ENCODE data around the gene PRICKLE2.

Gene PRICKLE2

GRCh38 chr3:64082961-64083541, 142.2 kb downstream of the PRICKLE2 start:
- Histone ChIP-seq H3K36me3 (ENCODE audit: low read depth) (no peaks in the 10 kb centered on the region), H3K4me3 (ENCODE audit: severe bottlenecking) (no peak overlapping the region), H3K4me1 (ENCODE audit: insufficient read depth, poor library complexity, severe bottlenecking) (peaks cover 6% of the 10 kb centered on the region), H3K27ac (ENCODE audit: poor library complexity, severe bottlenecking) (peak overlapping the region; percentile 85), H3K9me3 (ENCODE audit: severe bottlenecking) (no peaks in the 10 kb centered on the region), H3K27me3 (ENCODE audit: insufficient read depth, poor library complexity, severe bottlenecking) (no peaks in the 10 kb centered on the region)
- DNase-seq (ENCODE audit: low spot score) (no peak), ATAC-seq (ENCODE audit: low read depth) (no peak)
- TF ChIP-seq CTCF (IDR thresholded peaks at IDR 0.05; ENCODE audit: poor library complexity, severe bottlenecking) = no peak

- no peak overlapping the region for H3K4me3 ChIP-seq (ENCODE audit: severe bottlenecking)
- no peak for TF ChIP-seq CTCF (IDR thresholded peaks at IDR 0.05; ENCODE audit: poor library complexity, severe bottlenecking)
- peaks cover 6% of the 10 kb centered on the region for H3K4me1 ChIP-seq (ENCODE audit: insufficient read depth, poor library complexity, severe bottlenecking)
- H3K36me3 ChIP-seq (ENCODE audit: low read depth) = no peaks in the 10 kb centered on the region
- H3K9me3 ChIP-seq (ENCODE audit: severe bottlenecking) = no peaks in the 10 kb centered on the region
- H3K27me3 ChIP-seq (ENCODE audit: insufficient read depth, poor library complexity, severe bottlenecking) = no peaks in the 10 kb centered on the region
- ATAC-seq (ENCODE audit: low read depth) (no peak), DNase-seq (ENCODE audit: low spot score) (no peak)
- H3K27ac ChIP-seq (ENCODE audit: poor library complexity, severe bottlenecking) = no peak overlapping the region
Measured at GRCh38 chr3:64082411-64082810, 142.9 kb downstream of the PRICKLE2 start.

GRCh38 chr3:64081235-64081630, 144.0 kb downstream of the PRICKLE2 start:
- no peak overlapping the region for H3K27ac ChIP-seq (ENCODE audit: poor library complexity, severe bottlenecking)
- ATAC-seq (ENCODE audit: low read depth) (no peak), DNase-seq (ENCODE audit: low spot score) (no peak)
- no peaks in the 10 kb centered on the region for H3K9me3 ChIP-seq (ENCODE audit: severe bottlenecking)
- H3K4me3 ChIP-seq (ENCODE audit: severe bottlenecking) = no peak overlapping the region
- H3K4me1 ChIP-seq (ENCODE audit: insufficient read depth, poor library complexity, severe bottlenecking) = peaks cover 6% of the 10 kb centered on the region
- TF ChIP-seq CTCF (IDR thresholded peaks at IDR 0.05; ENCODE audit: poor library complexity, severe bottlenecking) = no peak
- no peaks in the 10 kb centered on the region for H3K27me3 ChIP-seq (ENCODE audit: insufficient read depth, poor library complexity, severe bottlenecking)
- H3K36me3 ChIP-seq (ENCODE audit: low read depth) = no peaks in the 10 kb centered on the region

- no peak for ATAC-seq (ENCODE audit: low read depth)
- TF ChIP-seq CTCF (IDR thresholded peaks at IDR 0.05; ENCODE audit: poor library complexity, severe bottlenecking) = no peak
- H3K4me3 ChIP-seq (ENCODE audit: severe bottlenecking) = no peak overlapping the region
Measured at GRCh38 chr3:64080616-64081234, 144.5 kb downstream of the PRICKLE2 start.

More at GRCh38 chr3:64080616-64081234, 144.5 kb downstream of the PRICKLE2 start:
- no peak for DNase-seq (ENCODE audit: low spot score)
- no peaks in the 10 kb centered on the region for H3K36me3 ChIP-seq (ENCODE audit: low read depth)
- H3K9me3 ChIP-seq (ENCODE audit: severe bottlenecking) = no peaks in the 10 kb centered on the region
- no peaks in the 10 kb centered on the region for H3K27me3 ChIP-seq (ENCODE audit: insufficient read depth, poor library complexity, severe bottlenecking)
- H3K27ac ChIP-seq (ENCODE audit: poor library complexity, severe bottlenecking) = no peak overlapping the region
- H3K4me1 ChIP-seq (ENCODE audit: insufficient read depth, poor library complexity, severe bottlenecking) = peaks cover 6% of the 10 kb centered on the region
